Mesothelial cell of epicardium (in vitro differentiated cells): Measurements from ENCODE around the gene TCHP. TPM values are rescaled to one million over a fixed set of nuclear protein-coding genes. Genes with fewer than 3 reads are reported as not detected.

Experiments used
- DNase-seq, 2 experiments: peaks; one replicate each; pipeline ENCODE4 v3.0.0; 2021; ENCODE audit warnings: low spot score in 2 of 2; ENCODE audit not compliant: unreplicated experiment in 2 of 2
- H3K27ac Mint-ChIP-seq: 2 replicates; pipeline ENCODE4 v1.8.0; 2021; ENCODE audit warnings: mixed read lengths
- H3K27me3 Mint-ChIP-seq: 2 replicates; pipeline ENCODE4 v1.8.0; 2021; ENCODE audit warnings: low read depth, mixed read lengths
- H3K36me3 Mint-ChIP-seq: 2 replicates; pipeline ENCODE4 v1.8.0; 2021; ENCODE audit warnings: mixed read lengths
- H3K4me1 Mint-ChIP-seq: 2 replicates; pipeline ENCODE4 v1.8.0; 2021; ENCODE audit warnings: mixed read lengths
- H3K4me3 Mint-ChIP-seq: 2 replicates; pipeline ENCODE4 v1.8.0; 2021; ENCODE audit warnings: mild to moderate bottlenecking, moderate library complexity, mixed read lengths
- H3K9me3 Mint-ChIP-seq: 2 replicates; pipeline ENCODE4 v1.8.0; 2021; ENCODE audit warnings: mixed read lengths
- CTCF ChIP-seq: fragments of 200-600 bp; sonication (generic); IDR thresholded peaks from one replicate; pipeline ENCODE4 v1.5.0; 2021; ENCODE audit warnings: antibody characterized with exemption; ENCODE audit not compliant: unreplicated experiment
- total RNA-seq: library from RNA; stranded (reverse); gene quantifications from 3 replicates; pipeline ENCODE4 v1.2.1, GENCODE V29; 2021

The TCHP gene
- total RNA-seq, 1 donor from 2014 or later = 18.0 TPM

GRCh38 chr12:109916045-109916444, 16.0 kb downstream of the TCHP start:
- no peaks in the 10 kb centered on the region for H3K4me1 Mint-ChIP-seq
- no peaks in the 10 kb centered on the region for H3K9me3 Mint-ChIP-seq
- DNase-seq = no peak
- H3K27ac Mint-ChIP-seq = no peak overlapping the region
- peaks cover 34% of the 10 kb centered on the region for H3K36me3 Mint-ChIP-seq
- TF ChIP-seq CTCF = no peak
- H3K4me3 Mint-ChIP-seq = no peak overlapping the region
- H3K27me3 Mint-ChIP-seq = no peaks in the 10 kb centered on the region

- TF ChIP-seq CTCF = no peak
- Mint-ChIP-seq H3K9me3 (no peaks in the 10 kb centered on the region), H3K4me3 (no peak overlapping the region), H3K36me3 (peaks cover 27% of the 10 kb centered on the region), H3K27me3 (no peaks in the 10 kb centered on the region), H3K4me1 (no peaks in the 10 kb centered on the region), H3K27ac (no peak overlapping the region)
- DNase-seq = no peak
Measured at GRCh38 chr12:109919456-109919855, 19.4 kb downstream of the TCHP start.

- no peak overlapping the region for H3K27ac Mint-ChIP-seq
- no peaks in the 10 kb centered on the region for H3K4me1 Mint-ChIP-seq
- TF ChIP-seq CTCF = no peak
- H3K4me3 Mint-ChIP-seq = no peak overlapping the region
- H3K9me3 Mint-ChIP-seq = no peaks in the 10 kb centered on the region
- peaks cover 24% of the 10 kb centered on the region for H3K36me3 Mint-ChIP-seq
- H3K27me3 Mint-ChIP-seq = no peaks in the 10 kb centered on the region
- DNase-seq = no peak
Measured at GRCh38 chr12:109920261-109920780, 20.2 kb downstream of the TCHP start.

GRCh38 chr12:109921982-109922381, 21.9 kb downstream of the TCHP start:
- Mint-ChIP-seq H3K27ac (no peak overlapping the region), H3K4me3 (no peak overlapping the region), H3K4me1 (no peaks in the 10 kb centered on the region), H3K27me3 (no peaks in the 10 kb centered on the region), H3K9me3 (no peaks in the 10 kb centered on the region), H3K36me3 (peaks cover 14% of the 10 kb centered on the region)
- DNase-seq = no peak
- no peak for TF ChIP-seq CTCF

GRCh38 chr12:109923038-109923437, 23.0 kb downstream of the TCHP start:
- Mint-ChIP-seq H3K4me1 (no peaks in the 10 kb centered on the region), H3K36me3 (peaks cover 13% of the 10 kb centered on the region), H3K4me3 (no peak overlapping the region), H3K27me3 (no peaks in the 10 kb centered on the region), H3K27ac (no peak overlapping the region), H3K9me3 (no peaks in the 10 kb centered on the region)
- no peak for DNase-seq
- TF ChIP-seq CTCF = no peak
